ENCODE results near the gene TYMP. TPM values are rescaled to one million over a fixed set of nuclear protein-coding genes. Genes with fewer than 3 reads are reported as not detected.

The TYMP gene
- total and polyA plus RNA-seq, 2 donors (not counting 1 experiment from before 2014, with no cell fraction given) = 3.7 to 40.1 TPM

GRCh38 chr22:50482107-50483074 is 47.4 kb downstream of the TYMP start:
- no peaks in the 10 kb centered on the region for H4K20me1 ChIP-seq (ENCODE audit: control insufficient read depth, extremely low read depth, insufficient read depth, low read length)
- no peaks in the 10 kb centered on the region for H3K36me3 ChIP-seq (ENCODE audit: control insufficient read depth, insufficient read depth, low read length)
- TF ChIP-seq CTCF (conservative IDR thresholded peaks at IDR 0.05 in 1 of 2, IDR thresholded peaks at IDR 0.05 in 1 of 2; ENCODE audit: low read depth in 1 of 2, low read length in 2 of 2) (no peak), EZH2 (IDR thresholded peaks at IDR 0.05; ENCODE audit: low read length, missing control alignments) (peak; percentile 86)
- peak overlapping the region in 3 of 4 experiments; percentile 17 to 70 (median 60) for H3K4me3 ChIP-seq (replicated peaks in 1 of 4; ENCODE audit: control extremely low read depth in 1 of 4, insufficient read depth in 1 of 4, low read depth in 3 of 4, low read length in 4 of 4)
- no peaks in the 10 kb centered on the region for H3K9me3 ChIP-seq (ENCODE audit: control insufficient read depth, insufficient read depth, low read depth, low read length)
- H2AFZ ChIP-seq (ENCODE audit: low read length) = no peak overlapping the region
- no peak for DNase-seq (ENCODE audit: low read depth in 2 of 2)
- peak overlapping the region; percentile 25 for H3K4me2 ChIP-seq (ENCODE audit: extremely low read depth, insufficient read depth, low read length)
- H3K27me3 ChIP-seq (ENCODE audit: control insufficient read depth, insufficient read depth, low read length) = peaks cover 32% of the 10 kb centered on the region
- no peaks in the 10 kb centered on the region for H3K4me1 ChIP-seq (ENCODE audit: control insufficient read depth, extremely low read depth, insufficient read depth, low read length)
- H3K27ac ChIP-seq (ENCODE audit: insufficient read depth, low read length) = no peak overlapping the region
- no peaks in the 10 kb centered on the region for H3K79me2 ChIP-seq (ENCODE audit: control insufficient read depth, insufficient read depth, low read length)
- H3K9ac ChIP-seq (ENCODE audit: insufficient read depth, low read length) = no peak overlapping the region

- H3K4me3 ChIP-seq (replicated peaks in 1 of 4; ENCODE audit: control extremely low read depth in 1 of 4, insufficient read depth in 1 of 4, low read depth in 3 of 4, low read length in 4 of 4) = peak within 1 kb of the TSS in 3 of 4 experiments; percentile 17 to 70 (median 60)
- peak within 1 kb of the TSS; percentile 25 for H3K4me2 ChIP-seq (ENCODE audit: extremely low read depth, insufficient read depth, low read length)
- H3K4me1 ChIP-seq (ENCODE audit: control insufficient read depth, extremely low read depth, insufficient read depth, low read length) = no peaks in the 10 kb centered on the region
- no peaks in the 10 kb centered on the region for H3K9me3 ChIP-seq (ENCODE audit: control insufficient read depth, insufficient read depth, low read depth, low read length)
- H2AFZ ChIP-seq (ENCODE audit: low read length) = no peak within 1 kb of the TSS
- no peaks in the 10 kb centered on the region for H3K79me2 ChIP-seq (ENCODE audit: control insufficient read depth, insufficient read depth, low read length)
- H3K27me3 ChIP-seq (ENCODE audit: control insufficient read depth, insufficient read depth, low read length) = peaks cover 32% of the 10 kb centered on the region
- H3K36me3 ChIP-seq (ENCODE audit: control insufficient read depth, insufficient read depth, low read length) = no peaks in the 10 kb centered on the region
- no peak within 1 kb of the TSS for H3K27ac ChIP-seq (ENCODE audit: insufficient read depth, low read length)
- H3K9ac ChIP-seq (ENCODE audit: insufficient read depth, low read length) = no peak within 1 kb of the TSS
- H4K20me1 ChIP-seq (ENCODE audit: control insufficient read depth, extremely low read depth, insufficient read depth, low read length) = no peaks in the 10 kb centered on the region
- TF ChIP-seq EZH2 (IDR thresholded peaks at IDR 0.05; ENCODE audit: low read length, missing control alignments) = no peak
- TF ChIP-seq CTCF (conservative IDR thresholded peaks at IDR 0.05 in 1 of 2, IDR thresholded peaks at IDR 0.05 in 1 of 2; ENCODE audit: low read depth in 1 of 2, low read length in 2 of 2) = no peak
- DNase-seq (ENCODE audit: low read depth in 2 of 2) = peak in 1 of 2 donors; percentile 31
These were observed 48.2 kb downstream of the TYMP start, which contains the start of gene ADM2 for GRCh38 chr22:50481440-50482106. TSS of gene ADM2 (plus strand) at chr22:50481543. CDS start at chr22:50481848, 305 bp downstream.

- H3K79me2 ChIP-seq (ENCODE audit: control insufficient read depth, insufficient read depth, low read length) = no peaks in the 10 kb centered on the region
- no peaks in the 10 kb centered on the region for H3K9me3 ChIP-seq (ENCODE audit: control insufficient read depth, insufficient read depth, low read depth, low read length)
- no peaks in the 10 kb centered on the region for H3K36me3 ChIP-seq (ENCODE audit: control insufficient read depth, insufficient read depth, low read length)
- H4K20me1 ChIP-seq (ENCODE audit: control insufficient read depth, extremely low read depth, insufficient read depth, low read length) = no peaks in the 10 kb centered on the region
- H3K9ac ChIP-seq (ENCODE audit: insufficient read depth, low read length) = no peak overlapping the region
- peaks cover 32% of the 10 kb centered on the region for H3K27me3 ChIP-seq (ENCODE audit: control insufficient read depth, insufficient read depth, low read length)
- H3K4me3 ChIP-seq (replicated peaks in 1 of 4; ENCODE audit: control extremely low read depth in 1 of 4, insufficient read depth in 1 of 4, low read depth in 3 of 4, low read length in 4 of 4) = peak overlapping the region in 1 of 4 experiments; percentile 60
- H3K4me2 ChIP-seq (ENCODE audit: extremely low read depth, insufficient read depth, low read length) = no peak overlapping the region
- no peak overlapping the region for H3K27ac ChIP-seq (ENCODE audit: insufficient read depth, low read length)
- TF ChIP-seq CTCF (conservative IDR thresholded peaks at IDR 0.05 in 1 of 2, IDR thresholded peaks at IDR 0.05 in 1 of 2; ENCODE audit: low read depth in 1 of 2, low read length in 2 of 2) (no peak), EZH2 (IDR thresholded peaks at IDR 0.05; ENCODE audit: low read length, missing control alignments) (peak; percentile 86)
- no peaks in the 10 kb centered on the region for H3K4me1 ChIP-seq (ENCODE audit: control insufficient read depth, extremely low read depth, insufficient read depth, low read length)
- no peak for DNase-seq (ENCODE audit: low read depth in 2 of 2)
- no peak overlapping the region for H2AFZ ChIP-seq (ENCODE audit: low read length)
These were observed 48.8 kb downstream of the TYMP start for GRCh38 chr22:50481045-50481439.

Data from fibroblast of lung (primary cell).